Stimulated activated CD8-positive, alpha-beta memory T cell treated with anti-CD3 and anti-CD28 coated beads, Interleukin-15, amount 100 ng/mL, for 1 hour (primary cell): ENCODE data around the gene TP73.

ENCODE experiments used
- DNase-seq: peaks from one replicate; pipeline ENCODE4 v3.0.0-alpha.2; 2020; ENCODE audit warnings: low read depth

TP73 gene

GRCh38 chr1:3653286-3653618 is 936 bp downstream of the TP73 start:
- no peak for DNase-seq

- no peak for DNase-seq
Observed at GRCh38 chr1:3654549-3655281, 2.4 kb downstream of the TP73 start.

GRCh38 chr1:3656450-3657095 is 4.3 kb downstream of the TP73 start:
- DNase-seq, result no peak

- DNase-seq, result no peak
Observed at GRCh38 chr1:3657096-3657475, 4.8 kb downstream of the TP73 start.

- no peak for DNase-seq
Observed at GRCh38 chr1:3657578-3658230, 5.4 kb downstream of the TP73 start.

- no peak for DNase-seq
Observed at GRCh38 chr1:3658231-3658615, 5.9 kb downstream of the TP73 start.

- no peak for DNase-seq
Observed at GRCh38 chr1:3659093-3659492, 6.8 kb downstream of the TP73 start.

- DNase-seq, result no peak
Observed at GRCh38 chr1:3660704-3661103, 8.4 kb downstream of the TP73 start.

GRCh38 chr1:3661631-3662030 is 9.3 kb downstream of the TP73 start:
- DNase-seq, result no peak

- DNase-seq, result no peak
Observed at GRCh38 chr1:3662080-3662671, 9.9 kb downstream of the TP73 start.

GRCh38 chr1:3663999-3664699 is 11.8 kb downstream of the TP73 start:
- DNase-seq, result no peak

- no peak for DNase-seq
Observed at GRCh38 chr1:3664700-3665375, 12.5 kb downstream of the TP73 start.

GRCh38 chr1:3668148-3668547 is 15.8 kb downstream of the TP73 start:
- DNase-seq, result no peak

- no peak for DNase-seq
Observed at GRCh38 chr1:3668585-3669300, 16.4 kb downstream of the TP73 start.

- DNase-seq, result no peak
Observed at GRCh38 chr1:3669421-3669821, 17.1 kb downstream of the TP73 start.

GRCh38 chr1:3669971-3670431 is 17.7 kb downstream of the TP73 start:
- no peak for DNase-seq

GRCh38 chr1:3670823-3671265 is 18.5 kb downstream of the TP73 start:
- no peak for DNase-seq

- DNase-seq, result no peak
Observed at GRCh38 chr1:3671371-3672180, 19.3 kb downstream of the TP73 start.

- no peak for DNase-seq
Observed at GRCh38 chr1:3672231-3672970, 20.1 kb downstream of the TP73 start.

GRCh38 chr1:3672971-3673361 is 20.6 kb downstream of the TP73 start:
- no peak for DNase-seq
